ENCODE measurements around the gene KCNJ6. TPM values are rescaled to one million over a fixed set of nuclear protein-coding genes. Genes with fewer than 3 reads are reported as not detected.

Gene KCNJ6
- total RNA-seq, 2 experiments from 2014 or later: not detected

DNA sequence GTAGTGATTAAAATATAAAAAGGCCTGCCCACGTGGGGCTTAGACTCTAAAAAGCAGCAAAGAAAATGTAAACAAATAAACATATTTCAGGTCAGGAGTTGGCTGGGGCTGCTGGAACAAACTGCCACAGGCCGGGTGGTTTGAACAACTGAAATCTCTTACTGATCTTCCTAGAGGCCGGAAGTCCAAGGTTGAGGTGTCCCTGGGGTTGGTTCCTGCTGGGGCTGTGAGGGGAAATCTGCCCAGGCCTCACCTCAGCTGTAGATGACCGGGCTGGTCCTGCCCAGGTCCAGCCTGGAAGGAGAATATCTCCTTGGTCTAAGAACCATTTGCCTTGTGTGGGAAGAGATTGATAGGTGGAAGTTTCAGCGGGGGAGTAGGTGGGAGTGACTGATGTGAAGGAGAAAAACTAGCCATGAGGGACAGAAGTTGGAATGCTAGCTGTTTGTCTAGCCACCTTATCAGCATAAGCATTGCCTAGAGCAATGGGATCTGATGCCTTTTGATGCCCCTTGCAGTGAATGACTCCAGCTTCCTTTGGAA lies 328.6 kb downstream of the KCNJ6 start:
- POLR2A ChIA-PET: no interaction called here
- H3K4me2 ChIP-seq (ENCODE audit: low read length): no peak overlapping the region
- no peaks in the 10 kb centered on the region for H3K9me2 ChIP-seq (ENCODE audit: insufficient read depth, low read length)
- no peaks in the 10 kb centered on the region for H3K79me2 ChIP-seq (ENCODE audit: insufficient read depth, low read depth, low read length)
- no peak overlapping the region for H2AFZ ChIP-seq (ENCODE audit: low read length)
- no peaks in the 10 kb centered on the region for H3K4me1 ChIP-seq (ENCODE audit: insufficient read depth, low read length, poor library complexity, severe bottlenecking)
- intact Hi-C loops (cut with micrococcal nuclease; ENCODE audit: unreplicated experiment): no loop called here
- H3K36me3 ChIP-seq (ENCODE audit: insufficient read depth, low read length): no peaks in the 10 kb centered on the region
- H4K20me1 ChIP-seq (ENCODE audit: insufficient read depth, low read length): no peaks in the 10 kb centered on the region
- CTCF ChIA-PET (ENCODE audit: unreplicated experiment): no interaction called here
- BruUV-seq (replicated peaks): no TSS peak
- no peaks in the 10 kb centered on the region for H3K9me3 ChIP-seq (ENCODE audit: low read length)
- TF ChIP-seq, protein P1, sequence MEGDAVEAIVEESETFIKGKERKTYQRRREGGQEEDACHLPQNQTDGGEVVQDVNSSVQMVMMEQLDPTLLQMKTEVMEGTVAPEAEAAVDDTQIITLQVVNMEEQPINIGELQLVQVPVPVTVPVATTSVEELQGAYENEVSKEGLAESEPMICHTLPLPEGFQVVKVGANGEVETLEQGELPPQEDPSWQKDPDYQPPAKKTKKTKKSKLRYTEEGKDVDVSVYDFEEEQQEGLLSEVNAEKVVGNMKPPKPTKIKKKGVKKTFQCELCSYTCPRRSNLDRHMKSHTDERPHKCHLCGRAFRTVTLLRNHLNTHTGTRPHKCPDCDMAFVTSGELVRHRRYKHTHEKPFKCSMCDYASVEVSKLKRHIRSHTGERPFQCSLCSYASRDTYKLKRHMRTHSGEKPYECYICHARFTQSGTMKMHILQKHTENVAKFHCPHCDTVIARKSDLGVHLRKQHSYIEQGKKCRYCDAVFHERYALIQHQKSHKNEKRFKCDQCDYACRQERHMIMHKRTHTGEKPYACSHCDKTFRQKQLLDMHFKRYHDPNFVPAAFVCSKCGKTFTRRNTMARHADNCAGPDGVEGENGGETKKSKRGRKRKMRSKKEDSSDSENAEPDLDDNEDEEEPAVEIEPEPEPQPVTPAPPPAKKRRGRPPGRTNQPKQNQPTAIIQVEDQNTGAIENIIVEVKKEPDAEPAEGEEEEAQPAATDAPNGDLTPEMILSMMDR (conservative IDR thresholded peaks at IDR 0.05; ENCODE audit: low read length): no peak
- no peak for TF ChIP-seq EZH2phosphoT487 (IDR thresholded peaks at IDR 0.05; ENCODE audit: borderline replicate concordance, low read depth, low read length)
- no peak overlapping the region for H3K4me3 ChIP-seq (ENCODE audit: low read depth, low read length, poor library complexity, severe bottlenecking)
- no peak overlapping the region for H3K27ac ChIP-seq (ENCODE audit: low read depth, low read length, poor library complexity, severe bottlenecking)
- DNase-seq (ENCODE audit: low spot score): no peak

DNA sequence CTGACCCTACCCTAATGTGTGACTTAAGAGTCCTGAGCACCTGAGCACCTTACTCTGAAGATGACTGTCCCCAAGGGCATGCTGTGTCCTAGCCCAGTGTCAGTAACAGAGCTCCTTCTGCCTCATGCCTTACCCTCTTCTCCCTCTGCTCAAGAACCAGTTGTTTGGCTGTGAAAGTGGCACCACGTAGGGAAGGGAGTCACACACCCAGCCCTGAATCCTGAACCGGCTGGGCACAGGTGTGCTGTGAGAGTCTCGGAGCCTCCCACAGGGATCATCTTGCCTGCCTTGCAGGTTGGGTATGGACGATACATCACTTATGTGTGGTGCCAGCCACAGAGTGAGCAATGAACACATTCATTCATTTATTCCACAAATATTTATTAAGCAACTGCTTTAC lies 329.1 kb downstream of the KCNJ6 start:
- no peaks in the 10 kb centered on the region for H4K20me1 ChIP-seq (ENCODE audit: insufficient read depth, low read length)
- no peak overlapping the region for H3K4me3 ChIP-seq (ENCODE audit: low read depth, low read length, poor library complexity, severe bottlenecking)
- POLR2A ChIA-PET: no interaction called here
- TF ChIP-seq EZH2phosphoT487 (IDR thresholded peaks at IDR 0.05; ENCODE audit: borderline replicate concordance, low read depth, low read length): no peak
- TF ChIP-seq, protein P1 (conservative IDR thresholded peaks at IDR 0.05; ENCODE audit: low read length): no peak
- no peaks in the 10 kb centered on the region for H3K9me2 ChIP-seq (ENCODE audit: insufficient read depth, low read length)
- H3K9me3 ChIP-seq (ENCODE audit: low read length): no peaks in the 10 kb centered on the region
- CTCF ChIA-PET (ENCODE audit: unreplicated experiment): no interaction called here
- H3K79me2 ChIP-seq (ENCODE audit: insufficient read depth, low read depth, low read length): no peaks in the 10 kb centered on the region
- H3K36me3 ChIP-seq (ENCODE audit: insufficient read depth, low read length): no peaks in the 10 kb centered on the region
- no peaks in the 10 kb centered on the region for H3K4me1 ChIP-seq (ENCODE audit: insufficient read depth, low read length, poor library complexity, severe bottlenecking)
- no peak overlapping the region for H2AFZ ChIP-seq (ENCODE audit: low read length)
- no peak overlapping the region for H3K27ac ChIP-seq (ENCODE audit: low read depth, low read length, poor library complexity, severe bottlenecking)
- no TSS peak for BruUV-seq (replicated peaks)
- no peak for DNase-seq (ENCODE audit: low spot score)
- H3K4me2 ChIP-seq (ENCODE audit: low read length): no peak overlapping the region
- intact Hi-C loops (cut with micrococcal nuclease; ENCODE audit: unreplicated experiment): no loop called here

DNA sequence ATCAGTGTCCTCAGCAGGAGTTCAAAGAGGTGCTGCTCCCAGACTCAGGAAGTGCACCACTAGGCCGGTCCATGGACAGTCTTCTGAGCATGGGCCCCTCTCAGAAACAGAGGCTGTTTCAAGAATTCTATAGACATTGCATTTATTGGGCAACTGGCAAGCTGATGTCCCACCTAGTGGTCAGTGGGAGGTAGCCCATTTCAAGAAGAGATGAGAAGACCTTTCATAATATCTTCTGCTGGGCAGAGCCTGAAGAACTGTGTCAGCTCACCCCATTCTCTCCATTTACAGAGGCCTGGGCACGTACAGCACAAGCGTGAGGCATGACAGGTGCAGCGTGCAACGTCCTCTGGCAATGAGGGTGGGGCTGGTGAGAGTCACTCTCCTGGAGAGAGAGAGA lies 333.7 kb downstream of the KCNJ6 start:
- POLR2A ChIA-PET: interaction anchor here (0.5 kb wide), 1 partner anchor 15 kb away, joined by 3 read pairs; no protein-coding TSS in a partner anchor
- no peak overlapping the region for H3K4me3 ChIP-seq (ENCODE audit: low read depth, low read length, poor library complexity, severe bottlenecking)
- no peak overlapping the region for H3K27ac ChIP-seq (ENCODE audit: low read depth, low read length, poor library complexity, severe bottlenecking)
- H3K9me3 ChIP-seq (ENCODE audit: low read length): peaks cover 10% of the 10 kb centered on the region; the same call in 1 of the 2 replicates
- no TSS peak for BruUV-seq (replicated peaks)
- no peak overlapping the region for H2AFZ ChIP-seq (ENCODE audit: low read length)
- TF ChIP-seq, protein P1 (conservative IDR thresholded peaks at IDR 0.05; ENCODE audit: low read length): peak; percentile 60
- TF ChIP-seq EZH2phosphoT487 (IDR thresholded peaks at IDR 0.05; ENCODE audit: borderline replicate concordance, low read depth, low read length): no peak
- intact Hi-C loops (cut with micrococcal nuclease; ENCODE audit: unreplicated experiment): no loop called here
- peak; percentile 29 for DNase-seq (ENCODE audit: low spot score)
- H4K20me1 ChIP-seq (ENCODE audit: insufficient read depth, low read length): no peaks in the 10 kb centered on the region
- CTCF ChIA-PET (ENCODE audit: unreplicated experiment): no interaction called here
- H3K36me3 ChIP-seq (ENCODE audit: insufficient read depth, low read length): no peaks in the 10 kb centered on the region
- H3K9me2 ChIP-seq (ENCODE audit: insufficient read depth, low read length): no peaks in the 10 kb centered on the region
- no peak overlapping the region for H3K4me2 ChIP-seq (ENCODE audit: low read length)
- H3K79me2 ChIP-seq (ENCODE audit: insufficient read depth, low read depth, low read length): no peaks in the 10 kb centered on the region
- no peaks in the 10 kb centered on the region for H3K4me1 ChIP-seq (ENCODE audit: insufficient read depth, low read length, poor library complexity, severe bottlenecking)
